ENCODE measurements around the gene ENTPD8. TPM values are rescaled to one million over a fixed set of nuclear protein-coding genes. Genes with fewer than 3 reads are reported as not detected.
"Not testable (repeated sequence)": the region's sequence is repeated elsewhere in the genome, so short reads cannot be mapped to it uniquely, and the experiment has no call there.

The ENTPD8 gene
- total RNA-seq, 1 donor from 2014 or later = 0.07 TPM

DNA sequence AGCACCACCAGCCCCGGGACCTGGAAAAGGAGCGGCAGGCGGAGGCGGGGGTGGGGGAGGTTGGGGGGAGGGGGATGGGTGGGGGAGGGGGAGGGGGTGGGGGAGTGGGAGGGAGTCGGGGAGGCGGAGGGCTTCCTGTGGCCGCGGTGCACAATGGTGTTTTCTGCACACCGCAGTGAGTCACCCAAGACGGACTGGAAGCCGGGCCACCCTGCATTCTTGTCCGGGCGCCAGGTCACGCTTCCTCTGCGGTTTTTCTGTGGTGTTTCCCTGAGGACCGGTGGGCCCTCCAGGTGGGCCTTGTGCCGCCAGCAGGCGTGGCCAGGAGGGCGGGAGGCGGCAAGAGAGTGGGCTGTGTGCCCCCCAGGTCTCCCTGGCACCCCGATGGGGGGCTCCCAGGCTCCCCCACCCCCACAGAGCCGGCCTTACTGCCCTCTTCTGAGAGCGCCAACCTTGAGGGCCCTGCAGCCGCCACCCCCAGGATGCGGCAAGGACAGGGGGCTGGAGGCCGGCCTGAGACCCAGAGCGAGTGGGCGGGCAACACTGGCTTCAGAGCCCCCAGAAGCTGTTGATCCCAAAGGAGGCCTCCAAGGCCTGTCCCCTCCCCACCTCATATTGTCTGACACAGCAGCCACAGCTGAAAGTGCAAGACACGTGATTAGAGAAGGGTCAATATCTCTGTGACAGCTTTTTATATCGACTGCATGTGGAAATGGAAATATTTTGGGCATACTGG is 29.3 kb downstream of the ENTPD8 start:
- DNase-seq (ENCODE audit: low read depth, low spot score) = peak; percentile 89

DNA sequence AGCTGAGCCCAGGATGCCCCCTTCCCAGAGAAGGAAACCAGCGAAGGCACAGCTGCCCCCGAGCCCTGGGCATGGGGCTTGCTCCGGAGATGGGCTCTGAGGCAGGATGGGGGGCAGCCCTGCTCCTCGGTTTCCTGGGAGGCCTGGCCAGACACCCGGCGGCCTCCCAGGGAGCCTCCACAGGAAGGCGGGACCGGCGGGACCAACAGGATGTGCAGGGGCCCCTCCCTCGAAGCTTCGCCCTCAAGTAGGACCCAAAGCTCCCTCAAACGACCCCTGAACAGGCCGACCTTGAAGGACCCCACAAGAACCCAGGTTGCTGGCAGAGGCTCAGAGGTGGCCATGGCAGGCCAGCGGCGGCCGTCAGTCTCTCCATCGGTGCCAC is 29.9 kb downstream of the ENTPD8 start:
- DNase-seq (ENCODE audit: low read depth, low spot score) = no peak

DNA sequence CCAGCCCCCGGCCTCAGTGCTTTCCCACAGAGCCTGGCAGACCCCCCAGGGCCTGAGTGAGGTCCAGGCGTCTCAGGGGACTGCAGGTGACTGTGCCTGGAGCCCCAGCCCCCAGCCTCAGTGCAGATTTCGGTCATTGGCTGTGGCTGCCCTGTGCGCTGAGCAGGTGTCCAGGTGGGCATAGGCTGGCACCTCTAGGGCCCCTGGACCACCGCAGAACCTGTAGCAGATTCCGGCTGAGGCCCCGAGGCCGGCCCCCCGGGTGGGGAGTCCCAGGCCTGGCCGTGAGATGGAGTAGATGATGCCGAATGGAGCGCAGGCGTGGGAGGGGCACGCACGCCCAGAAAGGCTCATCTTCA is 30.3 kb downstream of the ENTPD8 start:
- DNase-seq (ENCODE audit: low read depth, low spot score) = no peak

DNA sequence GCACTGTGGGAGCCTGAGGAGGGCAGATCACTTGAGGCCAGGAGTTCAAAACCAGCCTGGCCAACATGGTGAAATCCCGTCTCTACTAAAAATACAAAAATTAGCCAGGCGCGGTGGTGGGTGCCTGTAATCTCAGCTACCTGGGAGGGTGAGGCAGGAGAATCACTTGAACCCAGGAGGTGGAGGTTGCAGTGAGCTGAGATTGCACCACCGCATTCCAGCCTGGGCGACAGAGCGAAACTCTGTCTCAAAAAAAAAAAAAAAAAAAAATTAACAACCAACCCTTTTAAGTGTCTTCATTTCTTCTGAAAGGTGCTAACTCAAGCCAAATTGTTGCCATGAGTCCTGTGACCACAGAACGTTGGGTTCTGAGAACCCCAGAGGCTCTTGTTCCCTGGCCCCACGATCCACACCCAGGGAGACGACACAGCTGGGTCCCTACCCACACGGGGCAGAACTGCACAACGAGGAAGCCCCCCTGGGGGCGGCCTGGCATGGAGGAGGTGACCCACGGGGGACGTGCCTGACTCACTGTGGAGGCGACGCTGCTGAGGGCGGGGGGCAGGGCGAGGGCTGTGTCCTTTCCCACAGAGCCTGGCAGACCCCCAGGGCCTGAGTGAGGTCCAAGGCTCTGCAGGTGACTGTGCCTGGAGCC is 30.8 kb downstream of the ENTPD8 start:
- not testable (repeated sequence) for DNase-seq (ENCODE audit: low read depth, low spot score)

DNA sequence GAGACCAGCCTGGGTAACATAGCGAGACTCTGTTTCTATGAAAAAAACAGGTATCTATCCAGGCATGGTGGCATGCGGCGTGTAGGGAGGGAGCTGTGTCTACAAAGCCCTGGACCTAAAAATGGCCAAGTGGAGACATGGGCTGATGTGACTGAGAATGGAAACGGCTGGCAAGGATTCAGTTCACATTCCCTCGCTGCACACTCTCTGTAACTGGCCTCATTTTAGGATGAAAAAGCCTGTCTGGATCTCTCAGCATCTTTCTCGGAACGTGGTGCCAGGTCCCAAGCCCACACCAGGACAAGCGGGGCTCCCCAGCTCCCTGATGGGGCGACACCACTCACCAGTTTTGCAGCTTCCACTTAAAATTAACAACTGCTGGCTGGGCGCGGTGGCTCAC is 31.6 kb downstream of the ENTPD8 start:
- no peak for DNase-seq (ENCODE audit: low read depth, low spot score)

DNA sequence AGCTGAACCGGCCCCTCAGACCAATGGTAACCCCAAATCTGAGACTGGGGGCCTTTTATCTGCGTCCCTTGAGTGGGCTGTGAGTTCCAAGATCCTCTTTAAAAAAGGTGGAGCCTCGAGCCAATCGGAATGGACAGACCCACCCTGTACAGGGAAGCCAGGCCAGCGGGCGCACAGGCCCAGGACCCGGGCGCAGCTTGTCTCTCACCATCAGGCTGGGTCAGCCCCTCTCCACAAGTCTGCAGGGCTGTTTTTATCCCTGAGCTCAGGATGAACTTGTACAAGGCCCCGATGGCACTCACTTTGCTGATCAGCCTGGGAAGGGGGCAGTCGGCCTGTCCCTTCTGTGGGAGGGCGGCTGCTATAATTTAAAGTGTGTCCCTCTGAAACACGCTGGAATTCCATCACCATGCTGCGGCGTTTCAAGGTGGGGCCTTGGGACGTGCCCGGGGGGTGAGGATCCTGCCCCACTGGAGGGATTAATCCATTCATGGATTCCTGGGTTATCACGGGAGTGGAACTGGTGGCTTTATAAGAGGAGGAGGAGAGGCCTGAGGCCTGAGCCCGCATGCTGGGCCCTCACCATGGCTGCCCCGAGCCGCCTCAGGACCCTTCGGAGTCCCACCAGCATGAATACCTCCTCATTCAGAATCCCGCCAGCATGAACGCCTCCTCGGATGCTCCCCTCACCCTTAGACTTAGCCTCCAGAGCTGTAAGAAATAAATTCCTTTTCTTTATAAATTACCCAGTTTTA is 32.3 kb downstream of the ENTPD8 start:
- DNase-seq (ENCODE audit: low read depth, low spot score) = no peak

DNA sequence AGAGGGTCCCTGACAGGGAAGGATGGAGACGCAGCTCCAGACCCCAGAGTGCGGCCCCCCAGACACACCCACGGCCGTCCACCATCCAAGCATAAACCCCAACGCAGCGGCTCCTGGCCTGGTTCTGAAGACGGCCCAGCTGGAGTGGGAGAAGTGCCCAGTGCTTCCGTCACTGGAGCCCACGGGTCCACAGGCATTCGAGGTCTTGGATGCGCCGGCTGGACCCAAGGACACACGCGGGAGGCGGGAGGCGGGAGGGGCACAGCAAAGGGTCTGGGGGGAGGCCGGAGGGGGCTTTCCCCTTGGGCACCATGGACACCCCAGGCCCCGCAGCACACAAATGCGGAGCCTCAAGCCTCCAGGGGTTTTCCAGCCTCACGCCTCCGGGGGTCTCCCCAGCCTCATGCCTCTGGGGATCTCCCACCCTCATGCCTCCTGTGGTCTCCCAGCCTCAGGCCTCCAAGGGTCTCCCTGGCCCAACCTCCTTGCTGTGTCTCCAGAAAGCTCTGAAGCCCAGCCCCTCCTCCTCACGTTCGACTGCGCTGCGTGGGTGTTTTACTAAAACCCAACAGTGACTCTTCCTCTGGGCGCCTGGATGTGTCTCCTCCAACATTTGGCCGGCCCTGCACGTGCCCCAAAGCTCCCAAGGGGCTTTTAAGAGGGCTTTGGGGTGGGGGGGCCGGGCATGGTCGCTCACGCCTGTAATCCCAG is 33.4 kb downstream of the ENTPD8 start:
- DNase-seq (ENCODE audit: low read depth, low spot score) = no peak

DNA sequence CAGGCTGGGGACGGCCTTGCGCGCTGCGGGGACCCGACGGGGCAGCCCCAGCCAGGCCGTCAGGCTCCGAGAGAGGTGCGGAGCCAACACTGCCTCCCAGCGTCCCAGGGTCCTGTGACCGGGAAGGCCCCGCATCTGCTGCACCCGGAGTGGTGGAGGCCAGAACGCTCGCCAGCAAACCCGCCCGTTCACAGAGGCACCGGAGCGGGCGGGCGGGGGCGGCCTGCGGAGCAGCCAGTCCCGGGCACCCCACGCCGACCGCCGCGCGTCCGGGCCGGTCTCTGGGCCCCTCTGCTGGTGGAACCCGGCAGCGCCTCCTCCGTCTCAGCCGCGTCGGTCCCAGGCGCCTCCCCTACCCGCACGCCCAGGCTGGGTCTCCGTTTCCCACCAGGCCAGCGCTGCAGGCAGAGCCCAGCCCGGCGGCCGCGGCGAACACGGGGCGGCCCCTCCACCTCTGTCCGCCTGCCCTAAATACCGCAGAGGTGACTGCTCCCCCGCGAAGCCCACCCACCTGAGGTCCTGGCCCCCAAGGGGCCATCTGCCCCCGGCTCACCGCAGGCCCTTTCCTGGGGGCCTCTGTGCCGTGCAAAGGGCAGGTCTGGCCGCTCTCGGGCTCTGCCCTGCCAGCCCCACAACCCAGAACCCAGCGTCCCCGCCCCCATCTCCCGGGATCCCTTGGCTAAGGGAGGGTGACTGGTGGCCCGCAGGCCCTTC is 34.1 kb downstream of the ENTPD8 start:
- peak; percentile 40 for DNase-seq (ENCODE audit: low read depth, low spot score)

DNA sequence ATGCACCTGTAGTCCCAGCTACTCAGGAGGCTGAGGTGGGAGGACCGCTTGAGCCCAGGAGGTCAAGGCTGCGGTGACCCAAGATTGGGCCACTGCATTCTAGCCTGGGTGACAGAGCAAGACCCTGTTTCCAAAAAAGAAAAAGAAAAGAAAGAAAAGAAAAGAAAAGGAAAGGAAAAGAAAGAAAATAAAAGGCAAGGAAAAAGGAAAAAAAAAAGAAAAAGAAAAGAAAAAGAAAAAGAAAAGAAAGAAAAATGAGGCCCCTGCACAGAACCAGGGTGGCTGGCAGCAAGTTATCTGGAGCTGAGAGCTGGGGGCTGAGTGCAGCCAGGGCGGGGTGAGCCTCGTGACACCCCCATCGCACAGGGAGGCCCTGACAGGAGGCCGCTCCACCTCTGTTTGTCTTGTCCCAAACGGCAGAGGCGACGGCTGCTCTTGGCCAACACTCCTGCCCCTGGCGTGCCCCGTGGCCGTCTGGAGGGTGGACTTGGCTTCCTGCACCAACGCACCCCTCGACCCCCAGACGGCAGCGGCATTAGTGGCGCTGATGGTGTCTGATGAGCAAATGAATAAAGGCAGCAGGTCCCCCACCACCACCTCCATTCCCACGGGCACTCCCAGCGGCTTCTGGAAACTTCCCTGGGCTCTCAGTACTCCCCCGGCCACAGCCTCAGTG is 34.9 kb downstream of the ENTPD8 start:
- DNase-seq (ENCODE audit: low read depth, low spot score) = no peak

DNA sequence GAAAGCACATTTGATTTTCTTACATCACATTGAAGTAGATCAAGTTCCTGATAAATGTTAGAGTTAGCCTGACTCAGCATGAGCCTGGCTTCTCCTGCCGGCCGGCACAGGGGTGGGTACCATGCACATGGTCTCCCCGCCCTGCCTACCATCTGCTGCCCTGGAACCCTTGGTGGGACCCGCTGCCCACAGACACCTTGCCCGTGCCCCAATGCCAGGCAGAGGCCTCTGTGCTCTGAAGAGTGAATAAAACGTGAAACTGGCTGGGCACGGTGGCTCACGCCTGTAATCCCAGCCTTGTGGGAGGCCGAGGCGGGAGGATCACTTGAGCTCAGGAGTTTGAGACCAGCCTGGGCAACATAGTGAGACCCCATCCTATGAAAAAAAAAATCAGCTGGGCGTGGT is 35.5 kb downstream of the ENTPD8 start:
- no peak for DNase-seq (ENCODE audit: low read depth, low spot score)

DNA sequence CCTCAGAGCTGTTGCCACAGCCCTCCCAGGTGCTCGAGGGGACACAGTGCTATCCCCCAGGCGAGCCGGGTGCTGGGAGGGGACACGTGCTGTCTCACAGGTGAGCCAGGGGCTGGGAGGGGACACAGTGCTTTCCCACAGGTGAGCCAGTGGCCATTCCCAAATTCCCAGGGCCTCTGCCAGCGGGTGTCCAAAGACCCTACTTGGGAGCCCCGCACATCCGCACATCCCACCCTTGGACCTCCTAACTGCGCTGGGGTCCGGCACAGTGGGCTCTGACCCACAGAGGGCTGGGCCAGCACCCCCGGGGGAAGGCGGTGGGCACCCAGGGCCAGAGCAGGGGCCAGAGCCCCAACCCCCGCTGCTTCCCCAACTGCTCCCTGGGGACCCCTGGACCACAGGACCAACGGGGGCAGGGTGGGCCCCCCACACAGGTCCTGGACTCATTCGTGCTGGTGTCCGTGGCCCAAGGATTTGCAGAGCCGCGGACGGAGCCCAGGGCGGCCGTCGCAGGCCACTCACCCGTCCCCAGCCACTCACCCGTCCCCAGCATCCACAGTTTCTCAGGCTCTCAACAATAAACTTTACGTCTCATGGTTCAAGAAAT is 36.1 kb downstream of the ENTPD8 start:
- DNase-seq (ENCODE audit: low read depth, low spot score) = no peak

DNA sequence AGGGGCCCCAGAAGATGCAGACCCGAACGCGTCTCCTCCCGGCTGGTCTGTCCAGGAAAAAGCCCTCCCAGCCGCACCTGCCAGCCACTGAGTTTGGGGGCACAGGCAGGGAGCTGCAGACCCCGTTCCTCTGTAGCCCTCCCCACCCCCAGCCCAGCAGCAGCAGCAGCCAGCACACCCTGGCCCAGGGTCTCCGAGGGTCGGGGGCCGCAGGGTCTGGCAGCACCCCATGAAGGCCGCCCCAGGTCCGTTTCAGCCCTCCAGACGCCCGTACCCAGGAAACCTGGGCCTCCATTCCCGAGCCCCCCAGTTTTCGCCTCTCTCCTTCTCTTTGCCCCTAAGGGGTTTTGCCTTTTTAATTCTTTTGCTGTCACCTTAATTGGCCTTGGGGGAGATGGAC is 37.9 kb downstream of the ENTPD8 start:
- DNase-seq (ENCODE audit: low read depth, low spot score) = no peak

DNA sequence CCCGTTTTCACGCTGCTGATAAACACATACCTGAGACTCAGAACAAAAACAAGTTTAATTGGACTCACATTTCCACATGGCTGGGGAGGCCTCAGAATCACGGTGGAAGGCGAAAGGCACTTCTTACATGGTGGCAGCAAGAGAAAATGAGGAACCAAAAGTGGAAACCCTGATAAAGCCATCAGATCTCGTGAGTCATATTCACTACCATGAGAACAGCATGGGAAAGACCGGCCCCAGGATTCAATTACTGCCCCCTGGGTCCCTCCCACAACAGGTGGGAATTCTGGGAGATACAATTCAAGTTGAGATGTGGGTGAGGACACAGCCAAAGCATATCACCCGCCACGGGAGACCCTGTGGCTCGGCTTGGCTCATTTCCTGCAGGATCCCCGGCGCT is 38.4 kb downstream of the ENTPD8 start:
- no peak for DNase-seq (ENCODE audit: low read depth, low spot score)

DNA sequence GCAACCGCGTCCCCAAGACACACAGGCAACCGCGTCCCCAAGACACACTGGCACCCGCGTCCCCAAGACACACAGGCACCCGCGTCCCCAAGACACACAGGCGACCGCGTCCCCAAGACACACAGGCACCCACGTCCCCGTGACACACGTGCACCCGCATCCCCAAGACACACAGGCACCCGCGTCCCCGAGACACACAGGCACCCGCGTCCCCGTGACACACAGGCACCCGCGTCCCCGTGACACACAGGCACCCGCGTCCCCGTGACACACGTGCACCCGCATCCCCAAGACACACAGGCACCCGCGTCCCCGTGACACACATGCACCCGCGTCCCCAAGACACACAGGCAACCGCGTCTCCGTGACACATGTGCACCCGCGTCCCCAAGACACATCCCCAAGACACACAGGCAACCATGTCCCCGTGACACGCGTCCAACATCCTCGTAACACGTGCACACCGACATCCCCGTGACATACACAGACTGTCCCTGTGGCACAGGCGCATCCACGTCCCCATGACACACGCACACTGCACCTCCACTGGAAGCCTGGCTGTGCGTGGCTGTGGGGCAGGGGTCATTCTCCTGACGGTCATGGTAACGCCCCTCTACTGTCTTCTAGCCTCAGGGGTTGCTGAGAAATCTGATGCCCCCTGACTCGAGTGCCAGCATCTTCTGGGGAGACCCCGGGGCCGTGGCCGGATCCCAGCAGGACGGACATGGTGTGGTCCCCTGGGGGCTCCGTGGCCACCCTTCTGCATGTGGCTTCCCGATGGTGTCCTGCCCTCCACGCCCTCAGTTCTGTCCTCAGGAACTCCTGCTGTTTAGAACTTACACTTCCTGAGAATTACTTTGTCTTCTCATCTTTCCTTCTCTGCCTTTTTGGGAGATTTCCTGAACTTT is 42.3 kb downstream of the ENTPD8 start:
- DNase-seq (ENCODE audit: low read depth, low spot score) = no peak

DNA sequence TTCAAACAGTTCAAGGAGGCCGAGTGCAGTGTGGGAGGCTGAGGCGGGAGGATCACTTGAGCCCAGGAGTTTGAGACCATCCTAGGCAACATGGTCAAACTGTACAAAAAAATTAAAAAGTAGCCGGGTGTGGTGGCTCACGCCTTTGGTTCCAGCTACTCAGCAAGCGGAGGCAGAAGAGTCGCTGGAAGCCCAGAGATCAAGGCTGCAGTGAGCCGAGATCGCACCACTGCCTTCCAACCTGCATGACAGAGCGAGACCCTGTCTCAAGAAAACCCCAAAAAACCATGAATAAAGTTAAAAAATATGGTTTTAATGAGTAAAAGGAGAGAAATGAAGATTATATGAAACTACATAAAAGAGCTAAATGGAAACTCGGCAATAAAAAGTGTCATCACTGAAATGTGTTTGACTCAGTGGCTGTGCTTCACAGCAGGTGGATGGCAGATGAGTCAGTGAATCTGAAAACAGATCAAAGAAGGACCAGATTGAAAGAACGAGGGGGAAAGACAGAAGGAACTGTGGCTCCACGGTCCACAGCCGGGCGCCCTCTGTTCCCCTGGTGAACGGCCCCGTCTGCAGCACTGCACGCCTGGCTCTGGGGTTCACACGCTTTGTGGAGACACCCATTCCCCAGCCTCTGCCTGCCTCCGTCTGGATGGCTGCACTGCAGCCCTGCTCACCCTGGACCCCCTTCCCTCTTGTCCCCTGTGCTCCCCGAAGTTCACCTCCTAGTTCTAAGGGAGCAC is 43.3 kb downstream of the ENTPD8 start:
- DNase-seq (ENCODE audit: low read depth, low spot score) = no peak

DNA sequence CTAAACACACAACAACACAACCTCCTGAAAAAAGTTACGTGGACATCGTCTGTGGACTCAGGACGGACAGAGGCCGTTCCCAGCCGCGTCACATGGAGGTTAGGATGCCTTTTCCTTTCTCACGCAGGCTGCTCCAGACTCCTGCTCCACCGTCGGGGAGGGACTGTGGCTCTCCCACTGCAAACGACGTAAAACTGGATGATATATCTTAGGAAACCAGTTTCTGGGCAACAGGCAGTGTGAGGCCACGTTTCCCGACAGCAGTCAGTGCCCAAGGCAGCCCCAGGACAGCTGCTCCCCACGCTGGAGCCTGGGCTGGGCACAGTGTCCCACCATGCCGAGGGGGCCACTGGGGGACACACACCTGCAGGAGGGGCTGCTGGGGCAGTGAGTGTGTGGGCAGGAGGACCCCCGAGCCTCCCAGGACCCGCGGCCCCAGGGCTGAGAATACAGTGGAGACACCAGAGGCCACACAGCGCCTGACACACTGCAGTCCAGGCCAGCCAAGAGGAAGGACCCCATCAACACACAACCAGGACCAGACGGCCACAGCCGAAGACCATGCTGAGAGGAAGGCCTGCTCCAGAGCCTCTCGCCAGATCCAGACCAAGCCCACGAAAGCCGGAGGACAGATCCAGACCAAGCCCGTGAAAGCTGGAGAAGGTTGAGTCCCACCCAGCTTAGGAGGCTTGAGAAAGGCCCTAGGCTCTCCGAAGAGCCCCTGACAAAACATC is 44.4 kb downstream of the ENTPD8 start:
- no peak for DNase-seq (ENCODE audit: low read depth, low spot score)

DNA sequence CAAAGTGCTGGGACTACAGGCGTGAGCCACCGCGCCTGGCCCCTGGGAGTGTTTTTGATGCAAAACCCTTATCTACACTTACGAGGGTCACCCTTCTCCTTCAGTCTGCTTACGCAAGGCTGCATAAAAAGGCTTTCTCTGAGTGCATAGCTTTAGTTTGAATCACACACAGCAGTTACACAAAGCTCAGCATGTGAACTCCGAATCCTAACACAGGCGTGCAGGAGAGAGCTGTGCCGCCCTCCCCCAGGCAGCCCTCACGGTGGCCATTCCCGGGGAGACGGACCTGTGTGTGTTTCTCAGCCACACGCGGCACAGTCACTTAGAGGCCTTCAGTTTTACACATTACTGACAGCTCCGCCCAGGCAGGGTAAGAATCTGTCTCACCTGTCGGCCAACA is 44.9 kb downstream of the ENTPD8 start:
- no peak for DNase-seq (ENCODE audit: low read depth, low spot score)

DNA sequence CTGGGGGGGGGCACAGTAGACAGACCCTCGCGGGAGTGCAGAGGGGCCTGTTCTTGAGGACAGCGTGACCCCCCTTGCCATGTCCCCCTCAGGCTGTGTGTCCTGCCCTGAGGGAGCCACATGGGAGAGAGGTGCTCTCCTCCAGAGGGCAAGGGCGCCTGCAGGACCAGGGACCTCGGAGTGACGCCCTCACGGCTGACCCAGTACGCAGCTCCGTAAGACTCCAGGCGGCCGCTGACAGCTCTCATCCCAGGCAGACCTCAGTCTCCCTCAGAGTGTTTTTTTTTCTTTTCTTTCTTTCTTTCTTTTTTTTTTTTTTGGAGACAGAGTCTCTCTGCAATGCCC is 45.5 kb downstream of the ENTPD8 start:
- no peak for DNase-seq (ENCODE audit: low read depth, low spot score)

Measured in pulmonary artery endothelial cell (primary cell).